ENCODE data around the gene SLC2A13. TPM values are rescaled to one million over a fixed set of nuclear protein-coding genes. Genes with fewer than 3 reads are reported as not detected.
"Not testable (repeated sequence)": the region's sequence is repeated elsewhere in the genome, so short reads cannot be mapped to it uniquely, and the experiment has no call there.

SLC2A13 gene
- total and polyA plus RNA-seq, 5 donors: 2.8 to 15.5 (median 7.2) TPM

DNA sequence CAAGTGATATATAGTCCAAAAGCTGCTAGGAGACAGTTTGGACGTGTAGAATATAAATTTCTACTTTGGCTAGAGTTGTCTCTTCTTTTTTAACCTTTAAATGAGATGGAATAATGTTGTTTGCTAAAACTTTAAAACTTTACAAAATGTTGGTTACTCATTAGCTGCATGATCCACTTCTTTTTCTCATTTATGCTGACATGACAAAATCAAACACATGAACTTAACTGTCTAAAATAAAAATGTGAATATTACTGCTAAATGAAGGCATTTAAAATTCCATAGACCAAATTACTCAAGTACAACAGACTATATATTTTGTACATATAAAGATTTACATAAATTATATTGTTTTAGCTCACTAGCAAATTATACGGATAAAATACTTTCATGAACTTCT lies 350.4 kb downstream of the SLC2A13 start:
- intact Hi-C loops (cut with DNase I): no loop called here
- 84% methylated on average over 2 of the region's 2 CpGs for WGBS
- Histone ChIP-seq H3K4me3 (ENCODE audit: low read length) (no peak overlapping the region), H3K4me1 (ENCODE audit: control insufficient read depth, insufficient read depth, low read length) (no peaks in the 10 kb centered on the region), H3K27ac (ENCODE audit: low read length) (no peak overlapping the region), H3K9me3 (ENCODE audit: control insufficient read depth, low read length) (no peaks in the 10 kb centered on the region), H3K27me3 (ENCODE audit: control insufficient read depth, insufficient read depth) (no peaks in the 10 kb centered on the region)
- ATAC-seq (no peak), DNase-seq (no peak)

- Histone ChIP-seq H3K27ac (ENCODE audit: low read length) (no peak overlapping the region), H3K4me3 (ENCODE audit: low read length) (no peak overlapping the region), H3K4me1 (ENCODE audit: control insufficient read depth, insufficient read depth, low read length) (no peaks in the 10 kb centered on the region), H3K27me3 (ENCODE audit: control insufficient read depth, insufficient read depth) (no peaks in the 10 kb centered on the region), H3K9me3 (ENCODE audit: control insufficient read depth, low read length) (no peaks in the 10 kb centered on the region)
- DNase-seq (no peak), ATAC-seq (no peak)
- intact Hi-C loops (cut with DNase I): no loop called here
- 84% methylated on average over 6 of the region's 6 CpGs for WGBS
Measured at GRCh38 chr12:39752482-39753137, 353.3 kb downstream of the SLC2A13 start.

DNA sequence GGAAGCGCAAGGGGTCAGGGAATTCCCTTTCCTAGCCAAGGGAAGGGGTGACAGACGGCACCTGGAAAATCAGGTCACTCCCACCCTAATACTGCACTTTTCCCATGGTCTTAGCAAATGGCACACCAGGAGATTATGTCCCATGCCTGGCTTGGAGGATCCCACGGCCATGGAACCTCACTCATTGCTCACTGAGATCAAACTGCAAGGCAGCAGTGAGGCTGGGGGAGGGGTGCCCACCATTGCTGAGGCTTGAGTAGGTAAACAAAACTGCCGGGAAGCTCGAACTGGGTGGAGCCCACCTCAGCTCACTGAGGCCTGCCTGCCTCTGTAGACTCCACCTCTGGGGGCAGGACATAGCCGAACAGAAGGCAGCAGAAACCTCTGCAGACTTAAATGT lies 359.7 kb downstream of the SLC2A13 start:
- intact Hi-C loops (cut with DNase I): not testable (repeated sequence)

GRCh38 chr12:39743655-39744054 lies 362.2 kb downstream of the SLC2A13 start:
- DNase-seq: no peak
- no peak for ATAC-seq
- intact Hi-C loops (cut with DNase I): no loop called here

More for the DNA sequence above, 359.7 kb downstream of the SLC2A13 start:
- not testable (repeated sequence) for H3K27ac ChIP-seq (ENCODE audit: low read length); ATAC-seq; H3K27me3 ChIP-seq (ENCODE audit: control insufficient read depth, insufficient read depth); H3K4me1 ChIP-seq (ENCODE audit: control insufficient read depth, insufficient read depth, low read length); H3K4me3 ChIP-seq (ENCODE audit: low read length); H3K9me3 ChIP-seq (ENCODE audit: control insufficient read depth, low read length); DNase-seq
- WGBS: 84% methylated on average over 6 of the region's 6 CpGs

GRCh38 chr12:39736406-39736805 lies 369.5 kb downstream of the SLC2A13 start:
- no peak overlapping the region for H3K27ac ChIP-seq (ENCODE audit: low read length)
- DNase-seq (no peak), ATAC-seq (no peak)
- no peaks in the 10 kb centered on the region for H3K27me3 ChIP-seq (ENCODE audit: control insufficient read depth, insufficient read depth)
- H3K4me1 ChIP-seq (ENCODE audit: control insufficient read depth, insufficient read depth, low read length): no peaks in the 10 kb centered on the region
- 94% methylated on average over 2 of the region's 2 CpGs for WGBS
- intact Hi-C loops (cut with DNase I): no loop called here
- no peaks in the 10 kb centered on the region for H3K9me3 ChIP-seq (ENCODE audit: control insufficient read depth, low read length)
- no peak overlapping the region for H3K4me3 ChIP-seq (ENCODE audit: low read length)

More at GRCh38 chr12:39743655-39744054, 362.2 kb downstream of the SLC2A13 start:
- no peak overlapping the region for H3K4me3 ChIP-seq (ENCODE audit: low read length)
- 94% methylated on average over 1 of the region's 1 CpG for WGBS
- H3K27ac ChIP-seq (ENCODE audit: low read length): no peak overlapping the region
- no peaks in the 10 kb centered on the region for H3K27me3 ChIP-seq (ENCODE audit: control insufficient read depth, insufficient read depth)
- no peaks in the 10 kb centered on the region for H3K9me3 ChIP-seq (ENCODE audit: control insufficient read depth, low read length)
- H3K4me1 ChIP-seq (ENCODE audit: control insufficient read depth, insufficient read depth, low read length): no peaks in the 10 kb centered on the region

- ATAC-seq: peak; percentile 43 to 54
- Histone ChIP-seq H3K9me3 (ENCODE audit: control insufficient read depth, low read length) (no peaks in the 10 kb centered on the region), H3K27me3 (ENCODE audit: control insufficient read depth, insufficient read depth) (no peaks in the 10 kb centered on the region), H3K4me1 (ENCODE audit: control insufficient read depth, insufficient read depth, low read length) (no peaks in the 10 kb centered on the region), H3K27ac (ENCODE audit: low read length) (no peak overlapping the region), H3K4me3 (ENCODE audit: low read length) (no peak overlapping the region)
- 43% methylated on average over 6 of the region's 6 CpGs for WGBS
- intact Hi-C loops (cut with DNase I): no loop called here
- peak; percentile 35 to 53 (median 46) for DNase-seq
Measured at GRCh38 chr12:39723831-39724230, 382.1 kb downstream of the SLC2A13 start.

DNA sequence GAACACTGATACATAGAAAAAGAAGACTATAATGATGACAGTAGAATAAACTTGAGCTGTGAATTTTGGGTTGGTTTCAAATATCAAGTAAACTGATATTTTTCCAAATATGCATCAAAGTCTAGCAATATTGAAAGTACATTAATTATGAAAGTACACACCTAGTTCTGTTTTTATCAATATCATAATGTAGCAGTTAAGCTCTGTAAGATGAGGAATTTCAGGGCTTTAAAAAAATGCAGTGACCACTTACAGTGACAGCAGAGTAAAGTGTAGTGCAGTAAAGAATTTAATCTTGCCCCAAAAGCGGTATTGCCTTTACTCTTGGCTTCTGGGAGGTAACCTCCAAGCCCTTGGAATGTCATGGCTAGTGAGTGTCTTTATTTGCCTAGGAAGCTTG lies 383.4 kb downstream of the SLC2A13 start:
- DNase-seq (no peak), ATAC-seq (no peak)
- 40% methylated on average over 1 of the region's 1 CpG for WGBS
- Histone ChIP-seq H3K27ac (ENCODE audit: low read length) (no peak overlapping the region), H3K27me3 (ENCODE audit: control insufficient read depth, insufficient read depth) (no peaks in the 10 kb centered on the region), H3K4me3 (ENCODE audit: low read length) (no peak overlapping the region), H3K4me1 (ENCODE audit: control insufficient read depth, insufficient read depth, low read length) (no peaks in the 10 kb centered on the region), H3K9me3 (ENCODE audit: control insufficient read depth, low read length) (no peaks in the 10 kb centered on the region)
- intact Hi-C loops (cut with DNase I): no loop called here

DNA sequence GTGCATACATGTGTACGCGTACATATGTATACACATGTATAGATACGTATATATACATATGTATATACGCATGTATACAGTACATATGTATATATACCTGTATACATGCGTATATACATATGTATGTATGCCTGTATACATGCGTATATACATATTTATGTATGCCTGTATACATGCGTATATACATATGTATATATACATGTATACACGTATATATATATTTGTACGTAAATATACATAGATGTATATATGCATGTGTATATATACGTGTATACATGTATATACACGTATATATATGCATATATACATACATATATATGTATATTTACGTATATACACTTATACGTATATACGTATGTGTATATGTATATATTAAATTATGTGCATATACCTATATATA lies 392.3 kb downstream of the SLC2A13 start:
- no peak for ATAC-seq
- H3K9me3 ChIP-seq (ENCODE audit: control insufficient read depth, low read length): no peaks in the 10 kb centered on the region
- no peak overlapping the region for H3K4me3 ChIP-seq (ENCODE audit: low read length)
- no peak for DNase-seq
- no peak overlapping the region for H3K27ac ChIP-seq (ENCODE audit: low read length)
- WGBS: 93% methylated on average over 14 of the region's 14 CpGs
- H3K27me3 ChIP-seq (ENCODE audit: control insufficient read depth, insufficient read depth): no peaks in the 10 kb centered on the region
- intact Hi-C loops (cut with DNase I): no loop called here
- no peaks in the 10 kb centered on the region for H3K4me1 ChIP-seq (ENCODE audit: control insufficient read depth, insufficient read depth, low read length)

DNA sequence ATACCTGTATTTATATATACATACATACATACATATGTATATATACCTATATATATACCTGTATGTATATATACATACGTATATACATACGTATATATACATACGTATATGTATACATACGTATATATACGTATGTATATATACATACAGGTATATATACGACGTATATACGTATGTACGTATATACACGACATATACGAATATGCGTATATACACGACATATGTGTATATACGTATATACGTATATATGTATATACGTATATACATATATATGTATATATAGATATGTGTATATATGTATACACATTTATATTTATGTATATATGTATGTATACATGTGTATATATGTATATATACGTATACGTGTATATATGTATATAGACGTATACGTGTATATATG lies 393.5 kb downstream of the SLC2A13 start:
- no peak for DNase-seq
- intact Hi-C loops (cut with DNase I): no loop called here
- H3K27me3 ChIP-seq (ENCODE audit: control insufficient read depth, insufficient read depth): no peaks in the 10 kb centered on the region
- no peaks in the 10 kb centered on the region for H3K4me1 ChIP-seq (ENCODE audit: control insufficient read depth, insufficient read depth, low read length)
- no peak overlapping the region for H3K4me3 ChIP-seq (ENCODE audit: low read length)
- H3K27ac ChIP-seq (ENCODE audit: low read length): no peak overlapping the region
- no peak for ATAC-seq
- H3K9me3 ChIP-seq (ENCODE audit: control insufficient read depth, low read length): no peaks in the 10 kb centered on the region
- WGBS: 93% methylated on average over 20 of the region's 20 CpGs

Other genes starting within 250 kb of the SLC2A13 start
- gene LRRK2, start 118.9 kb upstream of the SLC2A13 start, total RNA-seq: 10 to 100 TPM; 11.2 to 16.8 (median 12.1) TPM
- gene LRRK2, start 118.9 kb upstream of the SLC2A13 start, polyA plus RNA-seq: 5.9 TPM

Measured in right cardiac atrium (tissue), 5 donors.